ENCODE data around the gene OVCA2.

GRCh38 chr17:2081564-2081963 lies 39.7 kb downstream of the OVCA2 start:
- TF ChIP-seq, protein P1, sequence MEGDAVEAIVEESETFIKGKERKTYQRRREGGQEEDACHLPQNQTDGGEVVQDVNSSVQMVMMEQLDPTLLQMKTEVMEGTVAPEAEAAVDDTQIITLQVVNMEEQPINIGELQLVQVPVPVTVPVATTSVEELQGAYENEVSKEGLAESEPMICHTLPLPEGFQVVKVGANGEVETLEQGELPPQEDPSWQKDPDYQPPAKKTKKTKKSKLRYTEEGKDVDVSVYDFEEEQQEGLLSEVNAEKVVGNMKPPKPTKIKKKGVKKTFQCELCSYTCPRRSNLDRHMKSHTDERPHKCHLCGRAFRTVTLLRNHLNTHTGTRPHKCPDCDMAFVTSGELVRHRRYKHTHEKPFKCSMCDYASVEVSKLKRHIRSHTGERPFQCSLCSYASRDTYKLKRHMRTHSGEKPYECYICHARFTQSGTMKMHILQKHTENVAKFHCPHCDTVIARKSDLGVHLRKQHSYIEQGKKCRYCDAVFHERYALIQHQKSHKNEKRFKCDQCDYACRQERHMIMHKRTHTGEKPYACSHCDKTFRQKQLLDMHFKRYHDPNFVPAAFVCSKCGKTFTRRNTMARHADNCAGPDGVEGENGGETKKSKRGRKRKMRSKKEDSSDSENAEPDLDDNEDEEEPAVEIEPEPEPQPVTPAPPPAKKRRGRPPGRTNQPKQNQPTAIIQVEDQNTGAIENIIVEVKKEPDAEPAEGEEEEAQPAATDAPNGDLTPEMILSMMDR (IDR thresholded peaks at IDR 0.05) = no peak
- TF ChIP-seq POLR2A (IDR thresholded peaks at IDR 0.05) = no peak

Measured in body of pancreas (tissue), 4 donors.